GM18517 (cell line): ENCODE data around the gene TECPR2.
"Not testable (repeated sequence)": the region's sequence is repeated elsewhere in the genome, so short reads cannot be mapped to it uniquely, and the experiment has no call there.

ENCODE experiments used
- ATAC-seq: cut with Tn5 transposase; IDR thresholded peaks from one replicate; pipeline ENCODE4 v1.9.1; 2021; ENCODE audit warnings: mild to moderate bottlenecking, moderate library complexity; ENCODE audit not compliant: unreplicated experiment

The TECPR2 gene

DNA sequence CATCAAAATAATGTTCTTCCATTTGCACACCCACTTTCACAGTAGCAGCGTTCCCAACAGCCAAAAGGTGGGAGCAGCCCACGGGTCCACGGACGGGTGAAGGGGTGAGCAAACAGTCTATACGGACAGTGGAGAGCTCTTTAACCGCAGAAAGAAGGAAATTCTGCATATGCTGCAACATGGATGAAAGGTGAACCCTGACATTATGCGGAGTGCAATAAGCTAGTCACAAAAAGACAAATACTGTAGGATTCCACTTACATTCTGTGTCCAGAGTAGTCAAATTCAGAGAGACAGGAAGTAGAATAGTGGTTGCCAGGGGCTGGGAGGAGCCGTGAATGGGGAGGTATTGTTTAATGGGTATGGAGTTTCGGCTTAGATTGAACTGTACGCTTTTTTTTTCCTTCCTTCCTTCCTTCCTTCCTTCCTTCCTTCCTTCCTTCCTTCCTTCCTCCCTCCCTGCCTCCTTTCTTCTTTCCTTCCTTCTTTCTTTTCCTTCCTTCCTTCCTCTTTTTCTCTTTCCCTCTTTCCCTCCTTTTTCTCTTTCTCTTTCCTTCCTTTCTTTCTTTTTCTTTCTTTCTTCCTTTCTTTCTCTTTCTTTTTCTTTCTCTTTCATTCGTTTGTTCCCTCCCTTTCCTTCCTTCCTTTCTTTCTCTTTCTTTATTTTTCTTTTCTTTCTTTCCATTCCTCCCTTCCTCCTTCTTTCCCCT, 162.6 kb downstream of the TECPR2 start:
- ATAC-seq: no peak

DNA sequence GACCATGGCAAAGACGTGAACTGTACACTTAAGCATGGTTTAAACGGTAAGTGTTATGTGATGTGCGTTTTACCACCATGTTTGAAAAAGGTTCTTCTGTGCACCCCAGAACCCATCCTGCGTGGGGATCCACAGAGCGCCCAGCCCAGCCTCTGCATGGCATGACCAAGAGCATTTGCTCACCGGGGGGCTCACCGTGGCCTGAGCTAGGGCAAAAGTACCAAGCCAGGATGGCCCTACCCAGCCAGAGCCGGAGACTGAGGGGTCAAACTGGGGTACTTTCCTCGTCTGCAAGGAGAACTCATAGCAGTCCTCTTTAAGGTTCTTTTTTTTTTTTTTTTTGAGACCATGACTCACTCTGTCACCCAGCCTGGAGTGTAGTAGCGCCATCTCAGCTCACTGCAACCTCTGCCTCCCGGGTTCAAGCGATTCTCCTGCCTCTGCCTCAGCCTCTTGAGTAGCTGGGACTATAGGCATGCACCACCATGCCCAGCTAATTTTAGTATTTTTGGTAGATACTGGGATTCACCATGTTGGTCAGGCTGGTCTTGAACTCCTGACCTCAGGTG, 163.3 kb downstream of the TECPR2 start:
- no peak for ATAC-seq

DNA sequence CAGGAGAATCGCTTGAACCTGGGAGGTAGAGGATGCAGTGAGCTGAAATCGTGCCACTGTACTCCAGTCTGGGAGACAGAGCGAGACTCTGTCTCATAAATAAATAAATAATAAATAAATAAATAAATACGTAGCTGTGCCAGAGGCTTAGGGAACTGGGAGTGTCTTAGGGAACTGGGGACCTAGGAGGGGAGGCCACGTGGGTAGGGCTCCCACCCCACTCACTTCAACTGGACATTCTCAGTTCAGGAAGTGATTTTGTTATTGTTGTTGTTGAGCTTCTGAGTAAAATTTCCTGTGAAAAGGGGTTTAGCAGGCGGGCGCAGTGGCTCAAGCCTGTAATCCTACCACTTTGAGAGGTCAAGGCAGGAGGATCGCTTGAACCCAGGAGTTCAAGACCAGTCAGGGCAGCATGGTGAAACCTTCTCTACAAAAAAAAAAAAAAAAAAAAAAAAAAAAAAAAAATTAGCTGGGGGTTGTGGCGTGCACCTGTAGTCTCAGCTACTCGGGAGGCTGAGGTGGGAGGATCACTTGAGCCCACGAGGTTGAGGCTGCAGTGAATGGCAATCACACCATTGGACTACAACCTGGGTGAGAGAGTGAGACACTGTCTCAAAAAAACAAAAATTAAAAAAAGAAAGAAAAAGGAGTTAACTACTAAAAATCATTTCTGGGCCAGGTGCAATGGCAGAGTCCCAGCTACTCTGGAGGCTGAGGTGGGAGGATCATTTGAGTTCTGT, 165.9 kb downstream of the TECPR2 start:
- ATAC-seq: no peak

DNA sequence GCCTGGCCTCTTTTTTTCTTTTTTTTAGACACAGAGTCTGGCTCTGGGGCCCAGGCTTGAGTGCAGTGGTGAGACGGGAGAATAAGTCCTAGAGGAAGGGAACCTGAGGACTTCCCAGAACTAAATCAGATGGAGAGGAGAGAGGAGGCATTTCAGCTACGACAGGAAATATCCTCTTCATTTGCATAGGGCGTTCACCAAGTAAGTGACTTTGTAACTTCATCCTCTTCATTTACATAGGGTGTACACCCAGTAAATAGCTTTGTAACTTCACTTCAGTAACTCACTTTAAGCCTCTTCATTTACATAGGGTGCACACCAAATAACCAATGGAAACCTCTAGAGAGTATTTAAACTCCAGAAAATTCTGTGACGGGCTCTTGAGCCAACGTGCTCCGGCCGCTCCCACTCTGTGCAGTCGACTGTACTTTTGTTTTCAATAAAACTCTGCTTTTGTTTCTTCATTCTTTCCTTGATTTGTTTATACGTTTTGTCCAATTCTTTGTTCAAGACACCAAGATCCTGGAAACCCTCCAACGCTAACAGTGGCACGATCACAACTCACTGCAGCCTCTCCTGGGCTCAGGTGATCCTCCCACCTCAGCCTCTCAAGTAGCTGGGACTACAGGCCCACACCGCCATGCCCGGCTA, 168.2 kb downstream of the TECPR2 start:
- ATAC-seq: no peak

DNA sequence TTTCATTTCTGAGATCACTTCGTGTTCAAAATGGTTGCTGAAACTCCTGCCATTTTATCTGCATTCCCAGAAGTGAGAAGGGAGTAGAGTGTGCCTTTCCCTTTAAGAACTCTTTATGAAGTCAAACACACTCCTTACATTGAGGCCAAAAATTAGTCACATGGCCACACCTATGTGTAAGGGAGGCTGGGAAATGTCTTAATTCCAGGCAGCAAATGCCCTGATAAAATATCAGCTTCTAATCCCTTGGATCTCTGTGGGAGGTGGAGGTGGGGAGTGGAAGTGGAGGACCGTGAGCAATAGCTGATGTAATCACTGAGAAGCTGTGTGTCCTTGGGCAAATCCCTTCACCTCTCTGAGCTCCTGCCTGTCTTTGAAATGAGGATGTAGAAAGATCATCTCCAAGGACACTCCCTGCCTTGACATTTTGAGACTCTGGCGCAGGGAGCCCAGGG, 169.5 kb downstream of the TECPR2 start:
- no peak for ATAC-seq

DNA sequence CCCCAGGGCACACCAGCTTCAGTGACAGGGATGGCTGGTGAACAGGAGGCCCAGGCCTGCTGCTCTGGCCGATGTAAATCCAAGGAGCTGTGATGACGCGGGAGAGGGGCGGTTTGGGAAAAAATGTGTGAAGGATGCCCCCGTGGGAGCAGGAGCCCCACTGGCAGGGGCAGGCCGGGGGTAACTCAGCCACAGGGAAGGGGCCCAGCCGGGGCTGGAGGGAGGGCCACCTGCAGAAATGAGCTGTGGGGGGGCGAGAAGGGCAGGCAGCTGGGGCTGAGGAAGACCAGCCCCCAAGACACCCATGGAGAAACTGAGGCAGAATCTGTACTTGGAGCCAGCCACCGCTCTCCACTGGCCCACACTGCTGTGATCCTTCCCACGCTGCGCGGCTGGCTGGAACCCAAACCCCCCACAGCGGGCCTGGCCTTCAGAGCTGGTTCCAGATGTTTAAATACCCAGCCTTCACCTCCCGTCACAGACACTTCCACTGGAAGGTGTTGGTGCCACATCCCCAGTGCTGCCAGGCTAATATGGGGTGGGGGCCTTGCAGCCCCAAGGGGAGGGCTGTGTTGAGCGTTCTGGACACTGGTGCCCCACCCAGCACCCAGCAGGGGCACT, 175.3 kb downstream of the TECPR2 start:
- ATAC-seq: no peak

DNA sequence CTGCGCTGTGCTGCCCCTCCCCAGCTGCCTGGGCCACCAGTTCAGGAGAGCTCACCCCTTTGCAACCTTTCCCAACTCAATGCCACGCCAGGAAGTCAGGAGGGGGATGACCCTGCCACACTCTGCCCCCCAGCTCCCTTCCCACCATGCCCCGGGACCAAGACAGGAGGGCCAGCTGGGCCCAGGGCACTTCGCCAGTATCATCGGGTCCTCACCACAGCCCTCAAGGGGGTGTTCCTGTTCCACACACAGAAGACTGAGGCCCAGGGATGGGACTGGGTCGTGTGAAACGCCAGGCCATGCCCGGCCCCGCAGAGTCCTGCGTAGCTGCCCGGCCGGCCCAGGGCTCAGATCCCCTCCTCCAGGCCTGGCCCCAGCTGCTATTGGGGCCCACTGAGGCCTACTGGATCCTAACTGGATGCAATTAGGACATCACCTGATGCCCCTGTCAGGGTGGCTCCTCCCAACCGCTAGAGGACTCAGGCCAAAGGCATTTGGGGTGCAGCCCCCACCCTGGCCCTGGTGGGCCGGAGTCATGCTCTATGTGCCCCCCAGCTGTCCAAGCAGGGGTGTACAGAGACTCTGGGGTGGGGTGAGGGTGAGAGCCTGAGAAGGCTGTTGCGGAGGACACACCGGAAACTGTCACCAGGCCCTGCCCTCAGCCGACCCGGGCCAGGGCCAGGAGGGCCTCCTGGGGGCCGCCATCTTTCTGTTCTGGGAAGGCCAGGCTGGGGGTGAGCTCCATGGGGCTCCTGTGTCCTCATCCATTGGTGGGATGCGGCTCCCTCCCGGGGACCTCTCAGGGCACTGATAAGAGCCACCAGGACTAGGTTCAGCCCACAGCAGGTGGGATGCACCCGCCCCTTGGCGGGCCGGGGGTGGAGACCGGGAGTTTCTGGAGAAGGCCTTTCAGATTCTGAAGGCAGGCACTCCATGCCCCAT, 176.1 kb downstream of the TECPR2 start:
- no peak for ATAC-seq

DNA sequence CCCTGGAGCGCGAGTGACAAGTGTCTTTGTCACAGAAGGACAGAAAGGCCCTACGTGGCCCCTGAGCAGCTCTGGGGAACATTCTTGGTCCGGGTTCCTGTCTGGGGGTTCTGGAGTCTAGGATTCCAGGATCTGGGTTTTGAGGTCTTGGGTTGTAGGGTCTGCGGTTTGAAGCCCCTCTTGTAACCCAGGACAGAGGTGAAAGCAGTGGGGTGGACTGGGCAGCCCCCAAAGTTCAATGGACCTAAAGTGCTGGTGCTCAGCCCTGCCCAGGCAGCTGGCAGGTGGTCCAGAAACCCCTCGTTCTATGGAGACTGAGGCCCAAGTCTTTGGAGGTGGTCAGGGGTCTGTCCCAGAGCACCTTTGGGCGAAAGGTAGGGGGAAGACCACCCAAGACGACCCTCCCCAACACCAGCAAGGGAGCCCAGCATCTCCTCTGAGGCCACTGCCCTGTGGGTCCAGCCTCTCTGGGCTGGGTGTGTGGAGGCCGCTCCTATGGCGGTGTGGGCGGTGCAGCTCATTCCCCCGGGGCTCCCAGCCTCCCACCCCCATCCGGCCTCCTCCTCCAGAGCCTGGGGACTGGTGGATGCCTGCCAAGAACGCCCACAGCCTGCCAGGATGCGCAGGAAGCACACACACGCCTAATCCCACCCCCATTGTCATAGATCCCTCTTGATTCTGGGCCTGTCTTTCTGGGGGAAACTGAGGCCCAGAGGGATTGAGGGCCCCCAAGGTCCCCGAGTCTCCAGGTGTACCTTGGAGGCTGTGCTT, 177.0 kb downstream of the TECPR2 start:
- no peak for ATAC-seq

DNA sequence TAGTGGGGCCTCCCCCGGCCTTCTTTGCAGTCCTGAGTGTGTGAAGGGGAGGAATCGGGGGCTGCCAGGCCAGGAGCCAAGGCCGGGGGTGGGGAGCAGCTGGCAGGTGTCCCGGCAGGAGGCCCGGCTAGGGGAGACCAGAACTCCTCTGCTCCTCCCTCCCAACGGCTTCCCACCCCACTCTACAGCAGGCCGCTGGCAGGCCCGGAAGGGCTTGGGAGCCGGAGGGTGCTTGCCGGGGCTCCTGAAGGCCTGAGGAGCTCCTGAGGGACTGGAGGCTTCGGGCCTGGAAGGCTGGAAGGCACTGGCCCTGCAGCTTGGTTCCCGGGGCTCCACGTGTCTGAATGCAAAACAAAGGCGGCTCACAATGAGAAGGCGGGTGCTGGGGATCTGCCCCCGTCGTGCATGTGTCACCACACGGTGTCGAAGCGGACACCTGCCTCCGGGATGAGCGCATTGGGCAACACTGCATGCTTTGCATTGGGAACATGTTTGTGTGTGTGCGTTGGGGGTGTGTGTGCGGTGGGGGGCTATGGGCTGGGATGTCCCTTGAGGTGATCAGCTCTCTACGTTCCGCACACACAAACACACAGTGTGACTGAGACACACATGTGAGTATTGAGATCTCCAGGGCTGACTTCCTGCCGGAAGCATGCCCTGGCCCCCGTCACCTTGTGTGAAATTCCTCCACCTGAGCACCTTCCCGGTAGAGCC, 177.7 kb downstream of the TECPR2 start:
- no peak for ATAC-seq

DNA sequence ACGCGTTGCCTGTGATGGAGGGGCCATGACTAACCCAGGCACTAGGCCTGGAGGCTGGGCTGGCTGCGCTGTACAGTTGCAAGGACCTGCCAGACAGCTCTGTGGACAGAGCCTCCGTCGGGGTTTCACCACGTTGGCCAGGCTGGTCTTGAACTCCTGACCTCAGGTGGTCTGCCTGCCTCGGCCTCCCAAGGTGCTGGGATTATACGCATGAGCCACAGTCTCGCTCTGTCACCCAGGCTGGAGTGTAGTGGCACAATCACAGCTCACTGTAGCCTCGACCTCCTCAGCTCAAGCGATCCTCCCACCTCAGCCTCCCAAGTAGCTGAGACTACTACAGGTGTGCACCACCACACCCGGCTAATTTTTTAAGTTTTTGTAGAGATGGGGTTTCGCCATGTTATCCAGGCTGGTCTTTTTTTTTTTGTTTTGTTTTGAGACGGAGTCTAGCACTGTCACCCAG, 178.3 kb downstream of the TECPR2 start:
- not testable (repeated sequence) for ATAC-seq

DNA sequence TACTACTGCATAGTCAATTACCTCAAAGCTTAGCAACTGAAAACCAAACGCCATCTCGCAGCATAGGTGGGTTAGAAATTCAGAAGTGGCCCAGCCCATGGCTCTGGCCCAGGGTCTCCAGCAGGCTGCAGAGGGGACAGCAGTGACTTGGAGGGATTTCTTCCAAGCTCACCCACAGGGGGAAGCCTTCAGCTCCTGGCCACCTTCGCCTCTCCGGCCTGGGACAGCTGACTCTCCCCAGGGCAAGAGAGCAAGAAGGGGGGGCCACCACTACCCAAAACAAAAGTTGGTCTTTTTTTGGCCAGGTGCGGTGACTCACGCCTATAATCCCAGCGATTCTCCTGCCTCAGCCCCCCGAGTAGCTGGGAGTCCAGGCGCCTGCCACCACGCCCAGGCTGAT, 179.0 kb downstream of the TECPR2 start:
- no peak for ATAC-seq

DNA sequence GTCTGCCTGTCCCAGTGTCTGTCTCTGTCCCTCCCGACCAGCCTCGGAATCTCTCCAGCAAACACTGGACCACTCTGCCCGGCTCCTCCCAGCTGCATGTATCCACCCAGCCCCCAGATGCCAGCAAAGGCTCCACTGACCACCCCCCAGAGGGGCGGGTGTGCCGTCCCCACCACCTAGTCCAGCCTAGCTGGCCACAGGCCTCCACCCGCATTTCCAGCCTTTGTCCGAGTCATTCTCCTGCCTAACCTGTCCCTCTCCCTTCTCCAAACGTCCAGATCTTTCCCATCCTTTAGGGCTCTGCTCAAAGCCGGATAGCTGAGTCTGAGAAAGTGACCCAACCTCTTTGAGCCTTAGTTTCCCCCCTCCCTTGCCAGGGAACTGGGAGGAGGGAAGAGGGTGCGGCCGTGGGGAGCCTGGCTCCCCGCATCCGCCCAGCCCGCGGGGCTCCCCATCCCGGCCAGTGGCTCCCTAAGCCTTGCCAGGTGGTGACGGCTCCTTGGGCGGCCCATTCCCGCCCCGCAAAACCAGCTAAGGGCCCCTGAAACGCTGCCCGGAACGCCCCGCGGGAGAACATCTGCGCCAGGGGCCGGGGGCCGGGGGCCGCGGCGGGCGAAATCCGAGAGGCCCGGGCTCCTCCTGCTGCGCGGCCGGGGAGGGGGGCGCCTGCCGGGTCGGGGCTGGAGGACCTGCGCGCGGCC, 181.5 kb downstream of the TECPR2 start:
- ATAC-seq: no peak

DNA sequence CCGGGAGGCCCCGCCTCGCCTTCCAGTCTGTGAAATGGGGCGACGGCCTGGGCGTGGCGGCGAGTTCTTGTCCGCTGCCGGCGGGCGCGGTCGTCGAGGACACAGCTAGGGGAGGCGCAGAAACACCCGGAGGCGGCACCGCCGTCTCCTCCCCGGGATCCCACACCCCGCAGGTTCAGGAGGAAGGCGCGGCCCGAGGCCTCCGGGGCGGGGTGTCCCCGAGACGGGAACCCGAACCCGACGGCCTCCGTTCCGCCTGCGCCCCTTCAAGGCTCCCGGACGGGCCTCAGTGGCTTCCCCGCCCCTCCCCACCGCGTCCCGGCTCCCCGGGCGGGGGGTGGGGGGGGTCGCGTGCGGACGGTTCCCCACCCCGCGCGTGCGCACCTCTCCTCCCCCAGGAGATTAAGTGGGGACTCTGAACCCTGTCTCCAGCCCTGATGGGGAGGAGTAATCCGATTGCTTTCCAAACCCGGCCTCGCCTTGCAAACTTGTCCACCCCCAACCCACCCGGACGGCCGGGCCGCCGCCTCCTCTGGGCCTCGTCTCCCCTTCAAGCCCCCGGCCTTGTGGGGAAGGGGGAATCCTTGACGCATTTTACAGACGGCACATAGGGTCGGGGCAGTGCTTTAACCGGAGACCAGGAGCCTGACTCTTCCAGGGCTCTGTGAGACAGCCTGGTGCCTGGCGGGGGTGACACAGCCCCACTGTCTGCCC, 182.2 kb downstream of the TECPR2 start:
- no peak for ATAC-seq

DNA sequence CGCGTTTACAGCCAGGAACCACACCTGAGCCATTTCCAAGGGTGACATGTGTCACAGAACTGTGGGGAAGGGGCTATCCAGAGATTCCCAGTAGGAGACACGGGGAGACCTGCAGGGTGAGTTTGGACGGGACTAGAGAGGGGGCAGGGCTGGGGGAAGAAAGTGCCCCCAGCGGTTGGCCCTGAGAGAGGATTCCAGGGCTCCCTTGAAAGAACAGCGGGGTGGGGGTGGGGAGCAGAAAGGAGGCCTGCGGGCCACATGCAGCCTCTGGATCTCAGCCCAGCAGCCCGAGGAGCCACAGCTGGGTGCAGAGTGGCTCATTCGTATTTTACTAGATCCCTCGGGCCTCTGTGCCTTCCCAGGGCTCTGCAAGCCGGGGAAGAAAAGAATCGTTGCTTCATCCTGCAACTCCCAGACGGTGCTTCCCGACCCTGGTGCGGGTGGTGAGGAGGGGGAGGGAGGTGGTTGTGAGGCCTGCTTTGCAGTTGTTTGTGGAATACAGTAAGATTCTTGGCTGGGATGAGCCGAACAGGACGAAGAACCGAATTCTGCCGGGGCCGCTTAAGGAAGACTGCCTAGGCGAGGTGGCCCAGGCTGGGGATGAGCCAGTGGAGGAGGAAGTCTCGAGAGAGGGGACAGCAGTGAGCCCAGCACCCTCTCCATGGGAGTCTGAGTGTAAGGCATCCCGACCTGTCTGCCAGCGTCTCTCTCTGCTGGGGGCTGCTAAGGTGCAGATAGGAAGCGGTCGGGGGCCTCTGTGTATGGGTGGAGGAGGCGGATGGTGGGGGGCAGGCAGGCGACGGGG, 182.9 kb downstream of the TECPR2 start:
- no peak for ATAC-seq

DNA sequence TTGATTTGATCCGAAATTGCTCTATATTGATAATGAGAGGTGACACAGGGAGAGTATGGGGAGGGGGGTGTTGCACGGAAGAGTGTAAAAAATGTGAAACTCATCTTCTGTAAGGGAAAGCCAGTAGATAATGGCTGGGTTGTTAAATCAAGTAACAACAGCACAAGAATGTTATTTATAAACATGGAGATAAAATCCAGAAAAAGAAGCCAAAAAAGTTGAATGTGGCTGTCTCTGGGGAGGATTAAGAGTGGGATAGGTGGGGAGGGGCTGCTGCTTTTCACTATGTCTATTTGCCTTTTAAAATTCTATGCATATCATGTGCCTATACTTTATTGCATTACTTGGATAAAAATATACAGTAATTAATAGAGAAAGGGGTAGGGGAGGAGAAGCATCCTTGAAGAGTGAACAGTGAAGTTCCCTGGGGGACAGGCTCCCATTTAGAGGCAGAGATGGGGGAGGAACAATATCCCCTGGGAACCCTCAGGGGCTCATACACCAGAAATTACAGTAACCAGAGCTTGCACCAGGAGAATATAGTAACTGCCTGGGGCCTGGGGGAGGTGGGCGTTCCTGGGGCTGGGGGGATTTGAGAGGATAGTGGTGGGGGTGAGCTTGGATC, 186.0 kb downstream of the TECPR2 start:
- no peak for ATAC-seq

DNA sequence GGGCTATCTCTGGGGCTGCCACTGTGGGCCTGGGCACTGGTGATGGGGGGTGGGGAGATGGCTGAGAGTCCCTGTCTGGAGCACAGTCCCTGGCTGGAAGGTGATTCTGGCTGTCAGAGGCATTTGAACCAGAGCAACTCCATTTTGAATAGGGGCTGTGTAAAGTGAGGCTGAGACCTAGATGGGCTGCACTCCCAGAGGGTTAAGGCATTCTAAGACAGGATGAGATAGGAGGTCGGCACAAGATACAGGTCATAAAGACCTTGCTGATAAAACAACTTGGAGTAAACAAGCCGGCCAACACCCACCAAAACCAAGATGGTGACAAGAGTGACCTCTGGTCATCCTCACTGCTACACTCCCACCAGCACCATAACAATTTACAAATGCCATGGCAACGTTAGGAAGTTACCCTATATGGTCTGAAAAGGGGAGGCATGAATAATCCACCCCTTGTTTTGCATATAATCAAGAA, 188.2 kb downstream of the TECPR2 start:
- not testable (repeated sequence) for ATAC-seq
